Glomerular endothelial cell (primary cell): ENCODE results near the gene PDGFA. TPM values are rescaled to one million over a fixed set of nuclear protein-coding genes. Genes with fewer than 3 reads are reported as not detected.

Experiments used
- DNase-seq: peaks from one replicate; pipeline ENCODE4 v3.0.0-alpha.2; 2011; ENCODE audit warnings: low read depth, low spot score; ENCODE audit errors: extremely low read depth
- total RNA-seq: library from RNA; depleted of rRNA; stranded (reverse); fragments of >200 nt; gene quantifications from 2 replicates; pipeline ENCODE4 v1.2.3, GENCODE V29; 2015

PDGFA gene
- total RNA-seq, 1 donor from 2014 or later = 44.5 TPM

DNA sequence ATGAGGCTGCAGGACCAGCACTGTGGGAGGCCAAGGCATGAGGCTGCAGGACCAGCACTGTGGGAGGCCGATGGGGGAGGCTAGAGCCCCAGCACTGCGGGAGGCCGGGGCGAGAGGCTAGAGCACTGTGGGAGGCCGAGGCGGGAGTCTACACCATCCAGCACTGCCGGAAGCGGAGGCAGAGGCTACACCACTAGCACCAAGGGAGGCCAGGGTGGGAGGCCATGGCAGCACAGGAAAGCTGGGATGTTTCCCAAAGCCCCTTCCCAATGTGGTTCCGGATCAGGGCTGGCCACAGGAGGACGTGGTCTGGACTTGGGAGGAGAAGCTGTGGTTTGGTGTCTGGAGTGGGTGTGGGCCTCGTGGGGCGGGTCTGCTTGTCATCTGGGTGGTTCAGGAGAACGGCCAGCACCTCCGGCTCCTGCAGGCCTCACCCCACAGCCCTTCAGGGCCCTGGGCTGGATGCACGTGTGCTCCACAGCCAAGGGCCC is 43.6 kb downstream of the PDGFA start:
- no peak for DNase-seq

- DNase-seq = no peak
These were observed 44.3 kb downstream of the PDGFA start for GRCh38 chr7:475425-475728.

DNA sequence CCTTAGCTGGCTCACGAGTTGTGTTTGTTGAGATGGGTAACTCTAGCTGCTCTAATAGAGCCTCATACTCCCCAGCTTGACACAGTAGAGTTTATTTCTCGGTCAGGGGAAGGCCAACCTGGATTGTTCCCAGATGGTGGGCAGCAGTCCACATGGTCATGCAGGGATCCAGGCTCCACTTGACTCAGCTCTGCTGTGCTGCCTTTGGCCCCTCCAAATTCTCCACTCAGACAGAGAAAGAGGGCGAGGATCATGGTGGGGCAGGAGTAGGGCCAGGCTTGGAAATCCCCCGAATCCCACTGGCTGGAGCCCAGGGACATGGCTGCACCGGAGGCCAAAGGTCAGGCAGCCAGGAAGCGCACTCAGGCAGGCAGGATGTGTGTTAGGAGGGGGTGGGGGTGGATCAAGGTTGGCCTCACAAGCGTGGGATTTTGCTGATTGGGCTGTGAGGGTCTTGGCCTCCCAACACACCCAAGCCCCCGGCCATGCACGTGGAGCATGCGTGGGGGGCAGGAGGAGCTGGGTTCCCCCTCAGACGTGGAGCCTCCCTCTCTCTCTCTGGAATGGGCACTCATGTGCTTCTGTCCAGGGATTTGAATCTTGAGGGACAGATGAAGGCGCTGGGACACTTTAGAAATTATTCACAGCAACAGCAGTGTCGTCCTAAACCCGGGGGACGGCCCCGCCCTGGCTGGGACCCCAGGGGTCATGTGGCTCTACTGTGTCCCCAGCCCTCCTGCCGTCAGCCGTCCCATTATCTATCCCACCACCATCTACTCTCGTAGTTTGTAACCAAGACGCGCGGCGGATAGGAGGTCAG is 44.8 kb downstream of the PDGFA start:
- DNase-seq = no peak

GRCh38 chr7:473870-474604 is 45.6 kb downstream of the PDGFA start:
- no peak for DNase-seq

GRCh38 chr7:473211-473734 is 46.4 kb downstream of the PDGFA start:
- DNase-seq = no peak

- DNase-seq = no peak
These were observed 47.0 kb downstream of the PDGFA start for GRCh38 chr7:472640-472957.

- peak; percentile 7 for DNase-seq
These were observed 47.6 kb downstream of the PDGFA start for GRCh38 chr7:471866-472639.

DNA sequence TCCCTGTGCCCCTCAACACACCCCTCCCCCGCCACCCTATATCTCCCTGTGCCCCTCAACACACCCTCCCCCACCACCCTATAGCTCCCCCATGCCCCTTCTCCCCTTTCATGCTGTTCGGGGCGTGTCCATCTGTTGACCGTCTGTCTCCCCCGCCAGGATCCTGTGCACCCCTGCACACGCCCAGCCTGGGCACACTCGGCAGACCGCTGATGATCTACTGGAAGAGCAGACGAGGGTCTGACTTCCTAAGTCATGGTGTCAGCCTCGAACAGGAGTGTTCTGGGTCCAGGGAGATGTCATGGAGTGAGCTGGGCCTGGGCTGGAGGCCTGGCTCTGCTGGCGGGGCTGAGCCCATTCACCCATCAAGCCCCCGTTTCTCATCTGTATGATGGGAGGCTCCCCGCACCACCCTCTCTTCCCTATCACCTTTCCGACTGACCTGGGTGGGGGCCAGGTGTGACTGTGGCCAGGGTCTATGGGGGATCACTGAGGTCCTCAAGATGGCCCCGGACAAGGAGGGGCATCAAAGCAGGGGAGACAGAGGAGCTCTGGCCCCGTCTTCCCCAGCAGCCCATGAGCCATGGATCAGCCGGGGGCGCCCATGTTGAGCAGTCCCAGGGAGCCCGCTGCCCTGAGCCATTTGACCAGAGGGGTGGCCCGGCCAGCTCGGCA is 48.3 kb downstream of the PDGFA start:
- no peak for DNase-seq

DNA sequence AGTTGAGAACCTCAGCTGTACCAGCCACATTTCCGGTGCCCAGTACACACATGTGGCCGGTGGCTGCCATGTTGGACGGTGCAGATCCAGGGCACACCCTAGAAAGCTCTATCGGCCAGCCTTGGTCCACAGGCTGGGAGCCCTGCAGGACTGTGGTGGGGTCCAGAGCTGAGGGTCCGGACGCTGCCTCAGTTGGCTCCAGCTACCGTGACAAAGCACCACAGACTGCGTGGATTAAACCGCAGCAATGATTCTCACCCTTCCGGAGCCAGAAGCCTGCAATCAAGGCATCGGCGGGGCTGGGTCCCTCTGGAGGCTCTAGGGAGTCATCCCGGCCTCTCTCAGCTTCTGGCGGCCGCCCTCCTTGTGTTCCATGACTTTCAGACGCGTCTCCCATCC is 50.1 kb downstream of the PDGFA start:
- no peak for DNase-seq

DNA sequence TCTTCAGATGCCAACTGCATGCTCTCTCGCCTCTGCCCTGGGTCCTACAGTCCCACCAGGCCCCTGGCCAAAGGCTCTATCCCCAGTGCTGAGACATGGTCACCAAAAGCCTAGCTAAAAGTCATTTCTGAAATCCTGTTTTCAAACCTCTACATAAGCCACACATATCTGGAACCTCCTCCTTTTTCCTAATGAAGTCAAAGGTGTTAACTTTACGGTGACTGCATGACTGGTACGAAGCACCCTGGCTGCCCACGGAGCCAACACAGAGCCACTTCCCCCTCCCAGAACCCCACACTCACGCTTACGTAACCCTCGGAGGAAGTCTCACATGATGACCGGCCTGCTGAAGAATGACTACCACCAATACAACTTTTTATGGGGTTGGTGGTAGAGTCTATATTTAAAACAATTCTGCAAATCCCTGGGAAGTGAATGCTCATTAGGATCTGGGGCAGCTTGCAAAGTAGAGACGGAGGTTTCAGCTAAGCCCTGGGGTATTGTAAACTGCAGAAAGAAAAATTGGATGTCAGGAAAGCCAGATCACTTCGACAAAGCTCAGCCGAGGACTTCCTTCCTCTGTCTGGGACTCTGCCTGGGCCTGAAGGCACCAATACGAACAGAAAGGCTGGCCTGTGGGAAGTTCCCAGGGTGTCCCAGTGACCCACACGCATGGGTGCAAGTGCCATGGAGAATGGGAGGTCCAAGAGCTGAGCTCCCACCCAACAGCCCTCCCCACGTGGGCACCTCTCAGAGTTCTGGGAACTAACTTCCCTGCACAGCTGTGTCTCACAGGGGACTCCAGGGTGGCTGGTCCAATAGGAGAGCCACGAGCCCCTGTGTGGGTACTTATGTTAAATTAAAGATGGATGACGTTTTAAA is 50.7 kb downstream of the PDGFA start:
- DNase-seq = peak; percentile 31

GRCh38 chr7:467856-468545 is 51.6 kb downstream of the PDGFA start:
- DNase-seq = no peak

DNA sequence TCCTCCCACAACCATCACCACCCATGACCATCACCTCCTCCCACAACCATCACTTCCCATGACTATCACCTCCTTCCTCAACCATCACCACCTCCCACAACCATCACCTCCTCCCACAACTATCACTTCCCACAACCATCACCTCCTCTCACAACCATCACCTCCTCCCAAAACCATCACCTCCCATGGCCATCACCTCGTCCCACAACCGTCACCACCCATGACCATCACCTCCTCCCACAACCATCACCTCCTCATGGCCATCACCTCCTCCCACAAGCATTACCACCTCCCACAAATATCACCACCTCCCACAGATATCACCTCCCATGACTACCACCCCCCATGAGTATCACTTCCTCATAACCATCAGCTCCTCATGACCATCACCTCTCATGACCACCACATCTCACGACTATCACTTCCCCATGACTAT is 52.2 kb downstream of the PDGFA start:
- no peak for DNase-seq

- no peak for DNase-seq
These were observed 53.0 kb downstream of the PDGFA start for GRCh38 chr7:466465-467191.

- no peak for DNase-seq
These were observed 53.8 kb downstream of the PDGFA start for GRCh38 chr7:465710-466400.

DNA sequence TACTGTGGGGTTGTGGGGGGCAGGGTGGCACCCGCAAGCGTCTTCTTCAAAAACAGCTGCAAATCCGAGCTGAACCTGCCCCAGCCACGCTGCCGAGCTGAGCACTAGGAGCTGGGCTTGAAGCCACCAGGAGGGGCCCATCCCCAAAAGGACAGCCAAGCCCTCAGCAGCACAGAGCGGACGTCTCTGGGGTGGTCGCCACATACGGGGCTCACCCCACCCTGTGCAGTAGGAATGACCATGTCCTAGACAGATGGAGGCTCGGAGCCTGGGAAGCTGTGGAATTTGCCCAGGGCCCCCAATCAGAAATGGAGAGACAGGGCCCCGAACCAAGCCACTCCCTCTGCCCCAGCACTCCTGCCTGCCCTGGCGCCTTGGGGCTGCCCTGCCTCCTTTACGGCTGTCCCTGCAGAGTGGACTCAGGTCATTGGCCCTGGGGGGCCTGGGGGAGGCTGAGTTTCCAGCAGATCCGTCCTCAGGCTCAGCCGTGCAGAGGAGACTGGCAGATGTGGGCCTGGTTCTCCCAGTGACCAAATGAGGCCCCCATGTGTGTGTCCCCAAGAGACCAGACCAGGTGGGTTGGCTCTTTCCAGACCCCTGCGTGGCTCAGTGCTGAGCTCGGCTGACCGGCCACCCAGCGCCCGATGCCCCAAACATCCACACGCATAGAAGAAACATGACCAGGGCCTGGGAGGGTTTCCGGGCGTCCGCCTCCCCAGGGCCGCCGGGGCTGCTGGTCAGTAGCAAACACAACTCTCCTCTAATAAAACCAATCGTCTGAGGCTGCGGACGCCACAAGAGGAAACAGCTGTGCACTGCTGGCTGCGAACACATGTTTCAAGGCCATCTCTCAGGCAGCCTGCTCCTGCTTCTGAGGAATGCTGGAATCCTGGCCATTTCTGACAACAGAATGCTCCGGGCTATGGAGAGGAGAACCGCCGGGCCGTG is 54.9 kb downstream of the PDGFA start:
- peak; percentile 58 for DNase-seq

DNA sequence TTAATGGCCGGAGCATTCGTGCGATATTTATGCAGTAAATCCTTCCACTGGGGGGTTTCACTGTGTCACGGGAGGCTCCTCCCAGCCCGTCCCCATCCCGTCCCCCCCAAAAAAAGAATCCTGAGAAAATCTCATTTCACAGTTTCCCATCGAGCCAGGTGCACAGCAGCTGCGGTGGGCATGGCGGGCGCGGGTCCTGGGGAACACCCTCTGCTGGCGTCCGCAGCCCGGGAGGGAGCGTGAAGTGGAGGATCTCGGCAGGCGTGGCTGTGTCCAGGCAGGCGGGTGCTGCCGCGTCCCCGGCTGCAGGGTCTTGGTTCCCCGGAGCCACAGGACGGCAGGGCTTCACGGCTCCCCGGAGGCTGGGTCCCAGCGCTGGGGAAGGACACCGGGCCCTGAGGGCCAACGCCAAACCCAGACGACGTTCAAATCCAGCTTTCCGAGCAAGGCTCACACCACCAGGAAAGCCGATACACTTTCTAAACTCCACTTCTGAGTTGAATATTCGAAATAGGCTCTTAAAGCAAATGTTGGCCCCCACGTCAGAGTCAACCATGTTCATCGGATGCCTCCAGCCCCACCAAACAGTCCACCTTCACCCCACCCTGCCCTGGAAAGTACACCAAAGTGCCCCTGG is 55.7 kb downstream of the PDGFA start:
- no peak for DNase-seq
